Measurements from ENCODE around the gene JAZF1. TPM values are rescaled to one million over a fixed set of nuclear protein-coding genes. Genes with fewer than 3 reads are reported as not detected.

Gene JAZF1
- total RNA-seq, 2 donors from 2014 or later: 13.9 to 16.5 TPM

DNA sequence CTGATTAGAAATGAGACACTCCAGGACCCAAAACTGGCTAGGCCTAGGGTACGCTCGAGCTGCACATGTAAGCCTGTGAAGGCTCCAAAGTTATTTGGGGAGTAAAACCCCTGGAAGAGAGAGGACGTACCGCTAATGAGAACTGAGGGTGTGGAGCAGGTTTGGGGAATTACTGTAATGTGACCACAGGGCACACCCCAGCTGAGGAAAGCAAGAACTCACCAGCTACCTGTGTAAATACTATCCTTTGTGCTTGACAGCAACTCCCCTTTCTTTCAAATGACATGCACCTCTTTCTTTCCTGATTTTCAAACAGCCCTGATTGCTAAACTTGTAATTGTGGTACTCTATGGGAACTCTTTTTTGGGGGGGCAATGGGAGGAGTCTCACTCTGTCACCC lies 147.2 kb downstream of the JAZF1 start:
- no peak overlapping the region for H3K27ac ChIP-seq
- no peaks in the 10 kb centered on the region for H3K27me3 ChIP-seq (replicated peaks; ENCODE audit: insufficient read depth)
- no peak for DNase-seq (ENCODE audit: low spot score)
- H3K9me3 ChIP-seq: no peaks in the 10 kb centered on the region
- H3K36me3 ChIP-seq: no peaks in the 10 kb centered on the region
- no peak overlapping the region for H3K4me3 ChIP-seq
- peaks cover 16 to 30% of the 10 kb centered on the region in 2 donors for H3K4me1 ChIP-seq (ENCODE audit: control insufficient read depth in 1 of 2, low read depth in 2 of 2)
- TF ChIP-seq, protein P1, sequence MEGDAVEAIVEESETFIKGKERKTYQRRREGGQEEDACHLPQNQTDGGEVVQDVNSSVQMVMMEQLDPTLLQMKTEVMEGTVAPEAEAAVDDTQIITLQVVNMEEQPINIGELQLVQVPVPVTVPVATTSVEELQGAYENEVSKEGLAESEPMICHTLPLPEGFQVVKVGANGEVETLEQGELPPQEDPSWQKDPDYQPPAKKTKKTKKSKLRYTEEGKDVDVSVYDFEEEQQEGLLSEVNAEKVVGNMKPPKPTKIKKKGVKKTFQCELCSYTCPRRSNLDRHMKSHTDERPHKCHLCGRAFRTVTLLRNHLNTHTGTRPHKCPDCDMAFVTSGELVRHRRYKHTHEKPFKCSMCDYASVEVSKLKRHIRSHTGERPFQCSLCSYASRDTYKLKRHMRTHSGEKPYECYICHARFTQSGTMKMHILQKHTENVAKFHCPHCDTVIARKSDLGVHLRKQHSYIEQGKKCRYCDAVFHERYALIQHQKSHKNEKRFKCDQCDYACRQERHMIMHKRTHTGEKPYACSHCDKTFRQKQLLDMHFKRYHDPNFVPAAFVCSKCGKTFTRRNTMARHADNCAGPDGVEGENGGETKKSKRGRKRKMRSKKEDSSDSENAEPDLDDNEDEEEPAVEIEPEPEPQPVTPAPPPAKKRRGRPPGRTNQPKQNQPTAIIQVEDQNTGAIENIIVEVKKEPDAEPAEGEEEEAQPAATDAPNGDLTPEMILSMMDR (IDR thresholded peaks at IDR 0.05): no peak
- no peak for ATAC-seq (ENCODE audit: insufficient number of reproducible peaks, low FRiP score, low read depth)

DNA sequence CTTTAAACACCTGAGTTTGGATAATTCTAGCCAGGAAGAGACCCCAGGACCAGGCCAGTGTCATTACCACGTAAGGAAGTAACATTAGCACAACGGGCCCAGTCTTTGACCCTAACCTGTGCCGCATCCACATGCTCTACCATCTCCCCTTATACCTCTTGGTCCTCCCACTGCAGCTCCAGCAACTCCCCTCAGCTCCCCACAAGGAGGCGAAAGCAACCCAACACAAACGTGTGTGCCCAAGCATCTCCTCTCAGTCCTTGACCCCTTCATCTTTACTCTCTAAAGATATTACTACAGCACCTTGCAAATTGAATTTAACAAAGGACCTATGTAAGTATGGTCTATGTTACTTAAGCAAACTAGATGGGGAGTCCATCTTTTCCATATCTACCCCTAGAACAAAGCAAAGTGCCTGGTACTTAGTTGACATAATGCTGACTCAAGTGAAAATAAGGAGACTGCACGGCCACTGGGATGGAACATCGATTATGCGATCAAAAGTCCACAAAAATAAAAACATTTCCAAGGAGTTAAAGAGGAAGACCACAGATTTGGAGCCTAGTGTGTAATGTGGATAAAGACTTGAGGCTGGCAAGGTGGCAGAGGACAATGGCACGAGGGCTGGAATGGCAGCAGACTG lies 147.7 kb downstream of the JAZF1 start:
- Histone ChIP-seq H3K4me3 (no peak overlapping the region), H3K9me3 (no peaks in the 10 kb centered on the region), H3K36me3 (no peaks in the 10 kb centered on the region), H3K27me3 (replicated peaks; ENCODE audit: insufficient read depth) (no peaks in the 10 kb centered on the region), H3K4me1 (ENCODE audit: control insufficient read depth in 1 of 2, low read depth in 2 of 2) (peaks cover 12 to 26% of the 10 kb centered on the region in 2 donors), H3K27ac (no peak overlapping the region)
- no peak for DNase-seq (ENCODE audit: low spot score)
- TF ChIP-seq, protein P1 (IDR thresholded peaks at IDR 0.05): no peak
- no peak for ATAC-seq (ENCODE audit: insufficient number of reproducible peaks, low FRiP score, low read depth)

DNA sequence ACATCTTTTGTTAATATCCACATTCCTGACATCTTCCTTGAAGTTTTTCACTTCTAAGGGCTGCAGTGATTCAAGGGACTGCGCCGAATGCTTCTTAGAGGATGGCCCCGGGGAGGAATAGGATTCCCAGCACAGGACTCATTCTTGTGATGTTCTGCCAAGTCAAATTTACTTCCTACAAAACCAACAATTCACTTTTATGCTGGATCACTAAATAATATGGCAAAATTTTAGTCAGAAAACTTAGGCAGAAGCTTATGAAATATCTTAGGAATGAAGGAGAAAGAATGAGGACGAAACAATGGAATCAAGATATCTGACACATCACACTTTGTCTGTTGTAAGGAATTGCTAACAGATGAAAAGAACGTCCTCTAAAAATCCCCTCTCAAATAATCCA lies 151.5 kb downstream of the JAZF1 start:
- TF ChIP-seq, protein P1 (IDR thresholded peaks at IDR 0.05): no peak
- Histone ChIP-seq H3K27ac (no peak overlapping the region), H3K9me3 (no peaks in the 10 kb centered on the region), H3K36me3 (no peaks in the 10 kb centered on the region), H3K4me1 (ENCODE audit: control insufficient read depth in 1 of 2, low read depth in 2 of 2) (peaks cover 0 to 5% of the 10 kb centered on the region in 2 donors), H3K27me3 (replicated peaks; ENCODE audit: insufficient read depth) (no peaks in the 10 kb centered on the region), H3K4me3 (no peak overlapping the region)
- DNase-seq (ENCODE audit: low spot score) (no peak), ATAC-seq (ENCODE audit: insufficient number of reproducible peaks, low FRiP score, low read depth) (no peak)

DNA sequence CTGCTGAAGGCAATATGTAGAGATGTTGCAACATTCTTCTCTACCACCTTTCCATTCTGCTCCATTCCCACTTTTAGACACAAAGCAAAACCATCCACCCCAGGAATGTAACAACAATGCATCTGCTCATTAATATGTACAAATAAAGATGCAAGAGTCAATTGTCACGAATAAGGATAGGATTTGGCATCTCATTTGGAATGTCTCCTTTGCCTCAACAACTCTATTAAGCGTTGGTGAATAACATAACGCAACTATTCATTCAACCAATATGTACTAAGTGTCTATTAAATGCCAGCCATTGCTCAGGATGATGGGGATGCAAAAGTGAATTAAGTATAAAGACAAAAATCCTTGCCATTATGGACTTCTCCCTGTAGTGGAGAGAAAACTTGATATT lies 152.1 kb downstream of the JAZF1 start:
- Histone ChIP-seq H3K36me3 (no peaks in the 10 kb centered on the region), H3K9me3 (no peaks in the 10 kb centered on the region), H3K27ac (no peak overlapping the region), H3K27me3 (replicated peaks; ENCODE audit: insufficient read depth) (no peaks in the 10 kb centered on the region), H3K4me1 (ENCODE audit: control insufficient read depth in 1 of 2, low read depth in 2 of 2) (peaks cover 0 to 5% of the 10 kb centered on the region in 2 donors), H3K4me3 (no peak overlapping the region)
- TF ChIP-seq, protein P1 (IDR thresholded peaks at IDR 0.05): no peak
- no peak for DNase-seq (ENCODE audit: low spot score)
- ATAC-seq (ENCODE audit: insufficient number of reproducible peaks, low FRiP score, low read depth): no peak

DNA sequence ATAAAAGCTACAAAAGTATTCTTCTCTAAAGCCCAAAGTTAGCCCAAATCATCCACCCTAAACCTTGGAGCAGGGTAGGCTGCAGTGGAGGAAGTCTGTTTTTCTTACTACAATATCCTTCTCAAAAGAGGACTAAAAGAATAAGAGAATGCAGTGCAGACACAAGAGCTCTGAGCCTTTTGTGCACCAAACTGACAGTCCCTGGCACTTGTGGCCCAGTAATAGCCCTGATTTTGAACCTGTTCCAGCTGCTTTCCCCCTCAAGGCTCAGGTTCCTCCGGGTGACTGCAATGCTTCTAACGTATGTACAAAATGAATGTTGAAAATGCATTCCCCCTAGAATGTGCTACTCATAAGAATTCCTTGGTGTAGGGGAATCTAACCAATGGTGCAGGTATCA lies 154.4 kb downstream of the JAZF1 start:
- Histone ChIP-seq H3K9me3 (no peaks in the 10 kb centered on the region), H3K27me3 (replicated peaks; ENCODE audit: insufficient read depth) (no peaks in the 10 kb centered on the region), H3K4me1 (ENCODE audit: control insufficient read depth in 1 of 2, low read depth in 2 of 2) (peaks cover 0 to 5% of the 10 kb centered on the region in 2 donors), H3K27ac (no peak overlapping the region), H3K4me3 (no peak overlapping the region), H3K36me3 (no peaks in the 10 kb centered on the region)
- ATAC-seq (ENCODE audit: insufficient number of reproducible peaks, low FRiP score, low read depth) (no peak), DNase-seq (ENCODE audit: low spot score) (no peak)
- TF ChIP-seq, protein P1 (IDR thresholded peaks at IDR 0.05): no peak
